Psoas muscle (tissue), 8 donors: Measurements from ENCODE around the gene CAVIN3. TPM values are rescaled to one million over a fixed set of nuclear protein-coding genes. Genes with fewer than 3 reads are reported as not detected.
A peak's percentile ranks its signal among the peaks of the same experiment; 100 is the strongest.

Source experiments
- ATAC-seq, 4 donors: fragments of 200-7000 bp; cut with Tn5 transposase; one replicate each; pipeline ENCODE4 v1.9.1; 2020; ENCODE audit warnings: moderate library complexity in 3 of 4, mild to moderate bottlenecking in 2 of 4
- DNase-seq, 2 donors: peaks; one replicate each; pipeline ENCODE4 v3.0.0-alpha.2; 2020
- H3K27ac ChIP-seq: fragments of 200-600 bp; one replicate; pipeline ENCODE4 v1.8.0; 2022
- H3K27me3 ChIP-seq, 3 donors: fragments of 200-600 bp in 1 of 3; one replicate each; pipeline versions ENCODE4 v1.6.1 to v1.8.0; 2013 to 2022; ENCODE audit warnings: low read length in 2 of 3, mild to moderate bottlenecking in 2 of 3, moderate library complexity in 1 of 3; ENCODE audit not compliant: insufficient read depth in 3 of 3
- H3K36me3 ChIP-seq, 2 donors: fragments of 200-600 bp in 1 of 2; one replicate each; pipeline versions ENCODE4 v1.6.1 to v1.8.0; 2013 to 2022; ENCODE audit warnings: low read depth in 1 of 2, mild to moderate bottlenecking in 1 of 2, moderate library complexity in 1 of 2; ENCODE audit not compliant: insufficient read depth in 1 of 2
- H3K4me1 ChIP-seq: fragments of 200-600 bp; one replicate; pipeline ENCODE4 v1.8.0; 2022
- H3K4me3 ChIP-seq: fragments of 200-600 bp; one replicate; pipeline ENCODE4 v1.8.0; 2022; ENCODE audit warnings: mild to moderate bottlenecking
- H3K9me3 ChIP-seq: fragments of 200-600 bp; one replicate; pipeline ENCODE4 v1.8.0; 2022
- CTCF ChIP-seq: fragments of 200-600 bp; IDR thresholded peaks from one replicate; pipeline ENCODE4 v1.8.0; 2022; ENCODE audit warnings: antibody characterized with exemption
- WGBS, 3 donors: extraction: QIAGEN DNeasy Blood & Tissue Kit; methylation state at CpG; one replicate each; pipeline versions ENCODE4 v1.1.6 to v1.1.7; 2013; 5-methylcytosine and 5-hydroxymethylcytosine counted together
- intact Hi-C, 2 donors: fragments of 100-400 bp; cut with DNase I; formaldehyde crosslinking; loops; one replicate each; pipeline versions ENCODE4 v1.11.0 to v1.14.2; 2022
- polyA plus RNA-seq, 3 donors: library from polyadenylated mRNA; stranded (reverse); fragments of 200-250 nt; gene quantifications; one replicate each; pipeline ENCODE4 v1.2.3, GENCODE V29; 2013
- total RNA-seq, 4 donors: library from RNA; stranded (reverse); fragmentation: NEBNext Ultra II Directional in 2 of 4; extraction: Animal tissue kit (Norgen Biotek cat#: 25700) in 2 of 4; gene quantifications; one replicate each; pipeline versions ENCODE4 v1.2.1 to v1.2.4, GENCODE V29; 2021 to 2023
- donor health status: healthy with polysubstance abuse.
- donor health status: DM: no; HTN: no; CAD: no; lungs with moderate emphysema.
- donor health status: Bipolar disorder and iron deficiency.
- donor health status: healthy.
- donor health status: DM: yes; HTN: yes; CAD: no.
- donor health status: DM: no; HTN: no; CAD: no.
- donor health status: DM: no; HTN: no; CAD: no.
- donor health status: DM: yes; HTN: yes; CAD: no.

CAVIN3 gene
- total and polyA plus RNA-seq, 7 donors: 14.2 to 25.5 (median 21.5) TPM

- H3K36me3 ChIP-seq: no peaks in the 10 kb centered on the region
- no peak for TF ChIP-seq CTCF
- no peak overlapping the region for H3K4me3 ChIP-seq
- ATAC-seq: peak; percentile 30 to 91 (median 78)
- peaks cover 18% of the 10 kb centered on the region for H3K4me1 ChIP-seq
- 35 to 41% (median 36%) methylated on average over 3 of the region's 3 CpGs for WGBS, 3 donors
- H3K27ac ChIP-seq: no peak overlapping the region
- intact Hi-C loops: no loop called here
- H3K27me3 ChIP-seq: no peaks in the 10 kb centered on the region
- no peak for DNase-seq
- H3K9me3 ChIP-seq: no peaks in the 10 kb centered on the region
Measured at GRCh38 chr11:6271598-6271997, 48.7 kb downstream of the CAVIN3 start.

- intact Hi-C loops: no loop called here
- peaks cover 18% of the 10 kb centered on the region for H3K4me1 ChIP-seq
- H3K27ac ChIP-seq: no peak overlapping the region
- no peak overlapping the region for H3K4me3 ChIP-seq
- 82 to 93% (median 85%) methylated on average over 40 to 41 of the region's 41 CpGs for WGBS, 3 donors
- DNase-seq: no peak
- TF ChIP-seq CTCF: no peak
- no peak for ATAC-seq
- H3K9me3 ChIP-seq: no peaks in the 10 kb centered on the region
- peaks cover 0 to 1% (median 0%) of the 10 kb centered on the region in 3 donors for H3K27me3 ChIP-seq
- no peaks in the 10 kb centered on the region for H3K36me3 ChIP-seq
Measured at GRCh38 chr11:6270584-6271246, 49.6 kb downstream of the CAVIN3 start.

- WGBS, 3 donors: 86 to 89% (median 87%) methylated on average over 24 of the region's 24 CpGs
- TF ChIP-seq CTCF: no peak
- Histone ChIP-seq H3K4me1 (peaks cover 18% of the 10 kb centered on the region), H3K27ac (no peak overlapping the region), H3K9me3 (no peaks in the 10 kb centered on the region), H3K36me3 (no peaks in the 10 kb centered on the region), H3K4me3 (no peak overlapping the region), H3K27me3 (peaks cover 0 to 2% (median 0%) of the 10 kb centered on the region in 3 donors)
- ATAC-seq (no peak), DNase-seq (no peak)
- intact Hi-C loops: no loop called here
Measured at GRCh38 chr11:6269994-6270393, 50.3 kb downstream of the CAVIN3 start.

Other genes with a start within 250 kb of the CAVIN3 start
- not detected for gene OR56B4, start 212.8 kb downstream of the CAVIN3 start, total RNA-seq
- gene OR56B4, start 212.8 kb downstream of the CAVIN3 start, polyA plus RNA-seq: not detected
- not detected for gene OR52B2, start 150.2 kb downstream of the CAVIN3 start, total RNA-seq
- not detected for gene OR52B2, start 150.2 kb downstream of the CAVIN3 start, polyA plus RNA-seq
- gene OR52W1, start 121.3 kb downstream of the CAVIN3 start, total RNA-seq: not detected
- not detected for gene OR52W1, start 121.3 kb downstream of the CAVIN3 start, polyA plus RNA-seq
- not detected for gene C11orf42, start 114.9 kb downstream of the CAVIN3 start, total RNA-seq
- gene C11orf42, start 114.9 kb downstream of the CAVIN3 start, polyA plus RNA-seq: not detected
- 10 to 100 TPM in 3 of 4 donors, 1 to 10 TPM in 1; 9.1 to 21.6 (median 15.6) TPM for gene FHIP1B, start 85.9 kb downstream of the CAVIN3 start, total RNA-seq
- 10 to 100 TPM; 15.7 to 22.2 (median 20.1) TPM for gene FHIP1B, start 85.9 kb downstream of the CAVIN3 start, polyA plus RNA-seq
- gene CNGA4, start 81.4 kb downstream of the CAVIN3 start, total RNA-seq: not detected
- gene CNGA4, start 81.4 kb downstream of the CAVIN3 start, polyA plus RNA-seq: under 1 TPM in 2 of 3 donors, not detected in 1; 0.03 to 0.21 TPM
- not detected for gene CCKBR, start 60.7 kb downstream of the CAVIN3 start, total RNA-seq
- not detected for gene CCKBR, start 60.7 kb downstream of the CAVIN3 start, polyA plus RNA-seq
- 10 to 100 TPM; 37.6 to 57.4 (median 39.1) TPM for gene SMPD1, start 70.0 kb upstream of the CAVIN3 start, total RNA-seq
- gene SMPD1, start 70.0 kb upstream of the CAVIN3 start, polyA plus RNA-seq: 10 to 100 TPM; 32.7 to 50.9 (median 33.6) TPM
- gene APBB1, start 98.6 kb upstream of the CAVIN3 start, total RNA-seq: 10 to 100 TPM; 36.5 to 53.9 (median 43.0) TPM
- gene APBB1, start 98.6 kb upstream of the CAVIN3 start, polyA plus RNA-seq: 10 to 100 TPM; 39.5 to 49.5 (median 42.5) TPM
- under 1 TPM in 3 of 4 donors, not detected in 1; 0.34 to 0.75 (median 0.36) TPM for gene HPX, start 120.5 kb upstream of the CAVIN3 start, total RNA-seq
- under 1 TPM; 0.04 to 0.38 (median 0.16) TPM for gene HPX, start 120.5 kb upstream of the CAVIN3 start, polyA plus RNA-seq
- 10 to 100 TPM in 3 of 4 donors, 1 to 10 TPM in 1; 9.6 to 15.3 (median 12.7) TPM for gene TRIM3, start 153.4 kb upstream of the CAVIN3 start, total RNA-seq
- gene TRIM3, start 153.4 kb upstream of the CAVIN3 start, polyA plus RNA-seq: 10 to 100 TPM; 11.5 to 12.5 (median 12.2) TPM
- gene ARFIP2, start 160.8 kb upstream of the CAVIN3 start, total RNA-seq: 10 to 100 TPM in 3 of 4 donors, 1 to 10 TPM in 1; 8.4 to 25.5 (median 15.5) TPM
- 10 to 100 TPM; 19.4 to 31.3 (median 21.0) TPM for gene ARFIP2, start 160.8 kb upstream of the CAVIN3 start, polyA plus RNA-seq
- gene TIMM10B, start 161.0 kb upstream of the CAVIN3 start, total RNA-seq: 10 to 100 TPM; 12.5 to 25.2 (median 16.1) TPM
- gene TIMM10B, start 161.0 kb upstream of the CAVIN3 start, polyA plus RNA-seq: 10 to 100 TPM; 13.1 to 32.8 (median 24.7) TPM
- 1 to 10 TPM; 3.1 to 7.8 (median 3.5) TPM for gene DNHD1, start 176.8 kb upstream of the CAVIN3 start, total RNA-seq
- gene DNHD1, start 176.8 kb upstream of the CAVIN3 start, polyA plus RNA-seq: 1 to 10 TPM; 2.0 to 9.0 (median 3.4) TPM